IPS DF 4.7 (cell line): ENCODE data around the gene FAM200A.
"Not testable (repeated sequence)": the region's sequence is repeated elsewhere in the genome, so short reads cannot be mapped to it uniquely, and the experiment has no call there.

ENCODE experiments used
- DNase-seq: peaks from one replicate; pipeline ENCODE4 v3.0.0-alpha.2; 2013; ENCODE audit warnings: low spot score; ENCODE audit errors: extremely low read depth

Gene FAM200A

GRCh38 chr7:99559175-99559915 is 7.4 kb upstream of the FAM200A start:
- no peak for DNase-seq

- peak; percentile 53 for DNase-seq
Measured at GRCh38 chr7:99558306-99559174, 6.6 kb upstream of the FAM200A start, which contains the start of gene ZNF655. Gene ZNF655, plus strand, starts transcription at chr7:99558642. Its CDS starts 1,918 bp downstream, at chr7:99560560.

- no peak for DNase-seq
Measured at GRCh38 chr7:99557940-99558305, 6.0 kb upstream of the FAM200A start.

- no peak for DNase-seq
Measured at GRCh38 chr7:99557196-99557607, 5.3 kb upstream of the FAM200A start.

- no peak for DNase-seq
Measured at GRCh38 chr7:99554939-99555338, 3.0 kb upstream of the FAM200A start.

- no peak for DNase-seq
Measured at GRCh38 chr7:99553039-99553438, 1.1 kb upstream of the FAM200A start.

GRCh38 chr7:99551334-99551733 is 580 bp downstream of the FAM200A start:
- no peak for DNase-seq

GRCh38 chr7:99549545-99549944 is 2.4 kb downstream of the FAM200A start:
- not testable (repeated sequence) for DNase-seq

GRCh38 chr7:99545308-99545707 is 6.6 kb downstream of the FAM200A start:
- not testable (repeated sequence) for DNase-seq

GRCh38 chr7:99543916-99544315 is 8.0 kb downstream of the FAM200A start:
- DNase-seq, result no peak

- DNase-seq, result no peak
Measured at GRCh38 chr7:99543081-99543671, 8.7 kb downstream of the FAM200A start.

GRCh38 chr7:99541212-99541611 is 10.7 kb downstream of the FAM200A start:
- DNase-seq, result no peak

- no peak for DNase-seq
Measured at GRCh38 chr7:99540542-99540941, 11.4 kb downstream of the FAM200A start.

GRCh38 chr7:99539213-99539811 is 12.6 kb downstream of the FAM200A start:
- no peak for DNase-seq

GRCh38 chr7:99535667-99536066 is 16.2 kb downstream of the FAM200A start:
- DNase-seq, result no peak

- no peak for DNase-seq
Measured at GRCh38 chr7:99531354-99531765, 20.6 kb downstream of the FAM200A start.

- DNase-seq, result no peak
Measured at GRCh38 chr7:99525713-99526440, 26.0 kb downstream of the FAM200A start.

GRCh38 chr7:99521399-99521798 is 30.5 kb downstream of the FAM200A start:
- DNase-seq, result no peak

GRCh38 chr7:99514050-99514449 is 37.9 kb downstream of the FAM200A start:
- no peak for DNase-seq

GRCh38 chr7:99505324-99505662 is 46.6 kb downstream of the FAM200A start:
- no peak for DNase-seq
